ENCODE data around the gene PLK5. TPM values are rescaled to one million over a fixed set of nuclear protein-coding genes. Genes with fewer than 3 reads are reported as not detected.
A peak's percentile ranks its signal among the peaks of the same experiment; 100 is the strongest.

Gene PLK5
- total and polyA plus RNA-seq, 2 donors from 2014 or later, result not detected

DNA sequence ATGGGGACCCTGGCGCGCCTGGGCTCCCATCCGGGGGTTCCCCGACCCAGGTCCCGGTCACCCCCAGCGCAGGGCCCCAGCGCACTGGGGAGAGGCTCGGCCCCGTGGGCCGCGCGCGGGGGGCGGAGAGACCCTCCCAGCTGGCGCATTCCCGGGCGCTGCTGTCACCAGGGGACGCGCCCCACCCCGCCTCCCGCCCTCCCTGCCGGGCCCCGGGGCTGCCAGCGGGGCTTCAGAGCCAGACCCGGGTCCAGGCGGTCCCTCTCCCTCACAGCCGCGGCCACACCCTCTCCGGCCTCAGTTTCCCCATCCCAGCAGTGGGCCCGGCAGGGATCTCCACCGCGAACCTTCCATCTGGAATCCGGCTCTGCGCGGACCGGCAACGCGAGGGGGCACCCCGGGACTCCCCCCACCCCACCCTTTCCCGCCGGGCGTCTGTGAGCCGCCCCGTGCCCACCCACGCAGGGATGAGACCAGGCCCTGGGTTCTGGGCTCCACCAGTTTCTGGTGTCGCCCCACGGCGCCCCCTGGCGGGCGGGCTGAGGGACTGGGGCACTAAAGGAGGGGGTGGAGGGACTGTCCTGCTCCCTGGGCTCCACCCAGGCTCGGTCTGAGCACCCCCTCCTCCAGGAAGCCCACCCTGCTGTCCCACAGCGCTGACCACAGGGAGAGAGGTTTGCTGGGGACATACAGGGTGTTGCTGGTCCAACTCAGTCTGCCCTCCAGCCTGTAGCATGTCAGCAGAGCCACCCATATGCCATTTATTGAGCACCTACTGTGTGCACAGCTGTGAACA is 10.2 kb upstream of the PLK5 start:
- Histone ChIP-seq H3K27me3 (ENCODE audit: control insufficient read depth, insufficient read depth, low read length) (peaks cover 2% of the 10 kb centered on the region), H3K9ac (ENCODE audit: low read length in 3 of 3) (no peak overlapping the region), H3K4me1 (ENCODE audit: control insufficient read depth in 2 of 3, insufficient read depth in 2 of 3, low read depth in 1 of 3, low read length in 3 of 3) (no peaks in the 10 kb centered on the region), H3K4me3 (ENCODE audit: low read length in 3 of 3) (no peak overlapping the region), H3K27ac (ENCODE audit: low read depth in 2 of 2, low read length in 2 of 2) (no peak overlapping the region), H3K9me3 (ENCODE audit: control insufficient read depth in 2 of 3, insufficient read depth in 1 of 3, low read length in 3 of 3) (no peaks in the 10 kb centered on the region), H3K36me3 (ENCODE audit: control insufficient read depth in 2 of 3, insufficient read depth in 3 of 3, low read length in 3 of 3) (no peaks in the 10 kb centered on the region)
- FAIRE-seq (no peak), DNase-seq (peak in 3 of 5 donors; percentile 32 to 67 (median 58))
- intact Hi-C loops (cut with DNase I), result no loop called here
- TF ChIP-seq, protein P1, sequence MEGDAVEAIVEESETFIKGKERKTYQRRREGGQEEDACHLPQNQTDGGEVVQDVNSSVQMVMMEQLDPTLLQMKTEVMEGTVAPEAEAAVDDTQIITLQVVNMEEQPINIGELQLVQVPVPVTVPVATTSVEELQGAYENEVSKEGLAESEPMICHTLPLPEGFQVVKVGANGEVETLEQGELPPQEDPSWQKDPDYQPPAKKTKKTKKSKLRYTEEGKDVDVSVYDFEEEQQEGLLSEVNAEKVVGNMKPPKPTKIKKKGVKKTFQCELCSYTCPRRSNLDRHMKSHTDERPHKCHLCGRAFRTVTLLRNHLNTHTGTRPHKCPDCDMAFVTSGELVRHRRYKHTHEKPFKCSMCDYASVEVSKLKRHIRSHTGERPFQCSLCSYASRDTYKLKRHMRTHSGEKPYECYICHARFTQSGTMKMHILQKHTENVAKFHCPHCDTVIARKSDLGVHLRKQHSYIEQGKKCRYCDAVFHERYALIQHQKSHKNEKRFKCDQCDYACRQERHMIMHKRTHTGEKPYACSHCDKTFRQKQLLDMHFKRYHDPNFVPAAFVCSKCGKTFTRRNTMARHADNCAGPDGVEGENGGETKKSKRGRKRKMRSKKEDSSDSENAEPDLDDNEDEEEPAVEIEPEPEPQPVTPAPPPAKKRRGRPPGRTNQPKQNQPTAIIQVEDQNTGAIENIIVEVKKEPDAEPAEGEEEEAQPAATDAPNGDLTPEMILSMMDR (IDR thresholded peaks at IDR 0.05; ENCODE audit: borderline replicate concordance, extremely low read depth, insufficient read depth), result peak; percentile 14

DNA sequence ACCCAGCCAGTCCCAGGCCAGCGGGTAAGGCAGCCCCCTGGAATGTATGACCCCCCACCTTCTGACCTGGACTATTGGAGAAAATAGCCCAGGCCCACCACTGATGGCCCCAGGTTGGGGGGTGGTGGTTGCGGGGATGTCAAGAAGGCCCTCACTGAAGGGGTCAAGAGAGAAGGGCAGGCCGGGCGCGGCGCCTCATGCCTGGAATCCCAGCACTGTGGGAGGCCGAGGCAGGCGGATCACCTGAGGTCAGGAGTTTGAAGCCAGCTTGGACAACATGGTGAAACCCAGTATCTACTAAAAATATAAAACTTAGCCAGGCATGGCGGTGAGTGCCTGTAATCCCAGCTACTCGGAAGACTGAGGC is 9.6 kb upstream of the PLK5 start:
- intact Hi-C loops (cut with DNase I), result no loop called here
- Histone ChIP-seq H3K27ac (ENCODE audit: low read depth in 2 of 2, low read length in 2 of 2) (no peak overlapping the region), H3K4me3 (ENCODE audit: low read length in 3 of 3) (no peak overlapping the region), H3K9ac (ENCODE audit: low read length in 3 of 3) (no peak overlapping the region), H3K36me3 (ENCODE audit: control insufficient read depth in 2 of 3, insufficient read depth in 3 of 3, low read length in 3 of 3) (no peaks in the 10 kb centered on the region), H3K27me3 (ENCODE audit: control insufficient read depth, insufficient read depth, low read length) (peaks cover 2% of the 10 kb centered on the region), H3K9me3 (ENCODE audit: control insufficient read depth in 2 of 3, insufficient read depth in 1 of 3, low read length in 3 of 3) (no peaks in the 10 kb centered on the region), H3K4me1 (ENCODE audit: control insufficient read depth in 2 of 3, insufficient read depth in 2 of 3, low read depth in 1 of 3, low read length in 3 of 3) (no peaks in the 10 kb centered on the region)
- TF ChIP-seq, protein P1 (IDR thresholded peaks at IDR 0.05; ENCODE audit: borderline replicate concordance, extremely low read depth, insufficient read depth), result no peak
- DNase-seq (no peak), FAIRE-seq (no peak)

DNA sequence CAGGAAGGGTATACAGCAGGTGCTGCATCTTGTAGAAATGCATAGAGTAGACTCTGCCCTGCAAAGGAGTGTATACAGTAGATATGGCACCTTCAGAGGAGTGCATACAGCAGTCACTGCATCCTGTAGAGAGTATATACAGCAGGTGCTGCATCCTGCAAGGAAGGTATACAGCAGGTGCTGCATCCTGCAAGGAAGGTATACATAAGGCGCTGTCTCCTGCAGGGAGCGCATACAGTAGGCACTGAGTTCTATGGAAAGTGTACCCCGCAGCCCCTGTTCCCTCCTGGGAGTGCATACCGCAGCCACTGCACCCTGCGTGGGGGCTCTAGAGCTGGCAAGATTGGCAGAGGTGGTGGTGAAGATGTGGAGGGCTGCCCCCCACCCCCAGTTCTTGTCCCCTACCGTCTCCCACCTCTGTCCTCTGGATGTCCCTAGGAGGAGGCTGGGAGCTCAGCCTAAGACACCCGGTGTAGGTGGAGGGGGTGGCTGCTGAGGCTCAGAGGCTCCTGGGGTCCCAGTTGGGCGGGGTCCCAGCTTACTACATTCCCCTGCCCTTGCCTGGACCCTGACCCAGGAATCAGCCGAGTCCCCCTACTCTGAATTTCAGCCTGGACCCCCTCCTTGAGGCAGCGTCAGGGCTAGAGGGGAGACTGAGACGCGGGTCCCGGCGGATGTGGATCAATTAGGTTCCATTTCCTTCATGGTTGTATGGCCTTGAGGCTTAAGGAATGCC is 8.7 kb upstream of the PLK5 start:
- DNase-seq (no peak), FAIRE-seq (no peak)
- intact Hi-C loops (cut with DNase I), result no loop called here

More for the DNA sequence above, 8.7 kb upstream of the PLK5 start:
- TF ChIP-seq, protein P1 (IDR thresholded peaks at IDR 0.05; ENCODE audit: borderline replicate concordance, extremely low read depth, insufficient read depth), result no peak
- Histone ChIP-seq H3K27me3 (ENCODE audit: control insufficient read depth, insufficient read depth, low read length) (peaks cover 2% of the 10 kb centered on the region), H3K4me3 (ENCODE audit: low read length in 3 of 3) (no peak overlapping the region), H3K9me3 (ENCODE audit: control insufficient read depth in 2 of 3, insufficient read depth in 1 of 3, low read length in 3 of 3) (no peaks in the 10 kb centered on the region), H3K4me1 (ENCODE audit: control insufficient read depth in 2 of 3, insufficient read depth in 2 of 3, low read depth in 1 of 3, low read length in 3 of 3) (no peaks in the 10 kb centered on the region), H3K9ac (ENCODE audit: low read length in 3 of 3) (no peak overlapping the region), H3K27ac (ENCODE audit: low read depth in 2 of 2, low read length in 2 of 2) (no peak overlapping the region), H3K36me3 (ENCODE audit: control insufficient read depth in 2 of 3, insufficient read depth in 3 of 3, low read length in 3 of 3) (no peaks in the 10 kb centered on the region)
